NCI-H146 treated with DMSO at 0.1 percent for 48 hours (cell line): ENCODE data around the gene VCX2.
"Not testable (repeated sequence)": the region's sequence is repeated elsewhere in the genome, so short reads cannot be mapped to it uniquely, and the experiment has no call there.

Source experiments
- DNase-seq: peaks from one replicate; lab custom pipeline; 2025; ENCODE audit not compliant: unreplicated experiment; lab: John Stamatoyannopoulos, UW

Gene VCX2

GRCh38 chrX:8122538-8122937 is 48.5 kb downstream of the VCX2 start:
- DNase-seq = no peak

- not testable (repeated sequence) for DNase-seq
Observed at GRCh38 chrX:8121391-8121790, 49.7 kb downstream of the VCX2 start.
